ENCODE measurements around the gene CLASP1.

The CLASP1 gene

GRCh38 chr2:121316986-121317385 lies 332.3 kb downstream of the CLASP1 start:
- no peak for TF ChIP-seq CTCF (IDR thresholded peaks at IDR 0.05)

- TF ChIP-seq CTCF (IDR thresholded peaks at IDR 0.05): no peak
These were observed 339.5 kb downstream of the CLASP1 start for GRCh38 chr2:121309801-121310200.

GRCh38 chr2:121309323-121309722 lies 339.9 kb downstream of the CLASP1 start:
- no peak for TF ChIP-seq CTCF (IDR thresholded peaks at IDR 0.05)

- TF ChIP-seq CTCF (IDR thresholded peaks at IDR 0.05): no peak
These were observed 342.2 kb downstream of the CLASP1 start for GRCh38 chr2:121307048-121307447.

GRCh38 chr2:121304941-121305340 lies 344.3 kb downstream of the CLASP1 start:
- no peak for TF ChIP-seq CTCF (IDR thresholded peaks at IDR 0.05)

GRCh38 chr2:121303531-121304263 lies 345.6 kb downstream of the CLASP1 start:
- TF ChIP-seq CTCF (IDR thresholded peaks at IDR 0.05): no peak

- TF ChIP-seq CTCF (IDR thresholded peaks at IDR 0.05): no peak
These were observed 350.8 kb downstream of the CLASP1 start for GRCh38 chr2:121298476-121298875.
